HepG2 (cell line): ENCODE results near the gene CRNKL1. TPM values are rescaled to one million over a fixed set of nuclear protein-coding genes. Genes with fewer than 3 reads are reported as not detected.

Experiments
- ATRX ChIP-seq: sonication (generic); formaldehyde crosslinking; IDR thresholded peaks from 2 replicates; pipeline ENCODE4 v1.4.0; 2020; ENCODE audit warnings: missing genetic modification reagents, borderline replicate concordance
- CENPT ChIP-seq: sonication (generic); formaldehyde crosslinking; IDR thresholded peaks from 2 replicates; pipeline ENCODE4 v1.8.0; 2022; ENCODE audit warnings: low read depth, mild to moderate bottlenecking, moderate library complexity, missing genetic modification reagents
- ELF1 ChIP-seq: sonication (generic); formaldehyde crosslinking; IDR thresholded peaks from 2 replicates; pipeline ENCODE4 v1.4.0; 2020; ENCODE audit warnings: missing genetic modification reagents
- ESRRA ChIP-seq: sonication (generic); formaldehyde crosslinking; IDR thresholded peaks from 2 replicates; pipeline ENCODE4 v1.5.1; 2020; ENCODE audit warnings: mild to moderate bottlenecking, low read depth, missing genetic modification reagents
- FLYWCH1 ChIP-seq: sonication (generic); formaldehyde crosslinking; IDR thresholded peaks from 2 replicates; pipeline ENCODE4 v1.8.1; 2023; ENCODE audit warnings: mild to moderate bottlenecking, missing genetic modification reagents
- FOXA3 ChIP-seq: IDR thresholded peaks from 2 replicates; pipeline ENCODE4 v1.6.1; 2016; ENCODE audit warnings: missing genetic modification reagents, missing compliant biosample characterization
- GABPA ChIP-seq, 2 experiments: IDR thresholded peaks; 2 replicates each; pipeline ENCODE4 v1.6.1; 2011 to 2016; ENCODE audit warnings: low read depth in 2 of 2, low read length in 1 of 2, missing biosample characterization in 1 of 2, missing genetic modification characterization in 1 of 2
- GATAD1 ChIP-seq: IDR thresholded peaks from 2 replicates; pipeline ENCODE4 v1.6.1; 2016; ENCODE audit warnings: missing genetic modification reagents, missing compliant biosample characterization
- GMEB2 ChIP-seq: IDR thresholded peaks from 2 replicates; pipeline ENCODE4 v1.6.1; 2016; ENCODE audit warnings: missing biosample characterization, missing genetic modification reagents, low read depth
- HDAC1 ChIP-seq: sonication (generic); formaldehyde crosslinking; IDR thresholded peaks from 2 replicates; pipeline ENCODE4 v1.5.1; 2020; ENCODE audit warnings: mild to moderate bottlenecking, missing genetic modification reagents
- HINFP ChIP-seq: sonication (generic); formaldehyde crosslinking; IDR thresholded peaks from 2 replicates; pipeline ENCODE4 v1.4.0; 2020; ENCODE audit warnings: low read depth, mild to moderate bottlenecking, missing genetic modification reagents
- HNRNPH1 ChIP-seq: fragments of 200-400 bp; formaldehyde crosslinking; optimal IDR thresholded peaks from 2 replicates; pipeline ENCODE3; 2017; ENCODE audit warnings: mild to moderate bottlenecking, low read depth, low read length
- NR2F1 ChIP-seq, 2 experiments: fragments of 450-650 bp in 1 of 2; formaldehyde crosslinking in 1 of 2; IDR thresholded peaks; 2 replicates each; pipeline versions ENCODE4 v1.5.0 to v1.6.1; 2016 to 2020; ENCODE audit warnings: mild to moderate bottlenecking in 1 of 2, missing compliant biosample characterization in 1 of 2, missing genetic modification reagents in 1 of 2, moderate library complexity in 1 of 2
- NR3C1 ChIP-seq: sonication (generic); formaldehyde crosslinking; IDR thresholded peaks from 2 replicates; pipeline ENCODE4 v1.4.0; 2020; ENCODE audit warnings: missing genetic modification reagents
- RBFOX2 ChIP-seq: fragments of 200-400 bp; formaldehyde crosslinking; IDR thresholded peaks from 2 replicates; pipeline ENCODE4 v1.6.1; 2017; ENCODE audit warnings: low read depth, mild to moderate bottlenecking, low read length
- REPIN1 ChIP-seq: sonication (generic); formaldehyde crosslinking; IDR thresholded peaks from 2 replicates; pipeline ENCODE4 v1.8.0; 2022; ENCODE audit warnings: missing genetic modification reagents, low read depth, mild to moderate bottlenecking, borderline replicate concordance
- SUZ12 ChIP-seq: fragments of 150-350 bp; IDR thresholded peaks from 2 replicates; pipeline ENCODE4 v1.6.1; 2014; ENCODE audit warnings: low read depth, low read length
- ZBTB20 ChIP-seq: sonication (generic); formaldehyde crosslinking; IDR thresholded peaks from 2 replicates; pipeline ENCODE4 v1.8.1; 2023; ENCODE audit warnings: missing genetic modification reagents, low read depth, mild to moderate bottlenecking, borderline replicate concordance
- ZBTB21 ChIP-seq: sonication (generic); formaldehyde crosslinking; IDR thresholded peaks from 2 replicates; pipeline ENCODE4 v1.4.0; 2020; ENCODE audit warnings: missing genetic modification reagents
- ZBTB3 ChIP-seq: sonication (generic); formaldehyde crosslinking; IDR thresholded peaks from 2 replicates; pipeline ENCODE4 v1.4.0; 2020; ENCODE audit warnings: low read depth, mild to moderate bottlenecking, moderate library complexity, missing genetic modification reagents, borderline replicate concordance
- ZBTB38 ChIP-seq: sonication (generic); formaldehyde crosslinking; IDR thresholded peaks from 2 replicates; pipeline ENCODE4 v1.5.1; 2020; ENCODE audit warnings: mild to moderate bottlenecking, missing genetic modification reagents
- ZFP37 ChIP-seq: sonication (generic); formaldehyde crosslinking; IDR thresholded peaks from 2 replicates; pipeline ENCODE4 v1.4.0; 2020; ENCODE audit warnings: missing genetic modification reagents, borderline replicate concordance
- ZNF263 ChIP-seq: sonication (generic); formaldehyde crosslinking; IDR thresholded peaks from 2 replicates; pipeline ENCODE4 v1.4.0; 2020; ENCODE audit warnings: missing genetic modification reagents
- ZNF546 ChIP-seq: sonication (generic); formaldehyde crosslinking; conservative IDR thresholded peaks from 2 replicates; pipeline ENCODE4 v1.8.1; 2023; ENCODE audit warnings: mild to moderate bottlenecking, missing genetic modification reagents
- ZNF552 ChIP-seq: sonication (generic); formaldehyde crosslinking; IDR thresholded peaks from 2 replicates; pipeline ENCODE4 v1.9.0; 2022; ENCODE audit warnings: missing genetic modification reagents, mild to moderate bottlenecking, borderline replicate concordance
- ZNF580 ChIP-seq: IDR thresholded peaks from 2 replicates; pipeline ENCODE4 v1.6.1; 2016; ENCODE audit warnings: low read depth, borderline replicate concordance
- ZNF883 ChIP-seq: sonication (generic); formaldehyde crosslinking; IDR thresholded peaks from 2 replicates; pipeline ENCODE4 v1.5.1; 2020; ENCODE audit warnings: mild to moderate bottlenecking, missing genetic modification reagents; ENCODE audit errors: not compliant biosample characterization
- polyA plus RNA-seq, 8 experiments: library from polyadenylated mRNA; depleted of rRNA in 3 of 8; stranded (reverse) in 7 of 8; unstranded in 1 of 8; fragments of >200 nt; fragmentation: Illumina TruSeq in 4 of 8; extraction: Trizol in 4 of 8; gene quantifications; 2 replicates each; pipeline versions ENCODE4 v1.2.1 to v1.2.3, GENCODE V29; 2011 to 2016; ENCODE audit warnings: low read depth in 4 of 8, missing spikeins in 1 of 8, mixed read lengths in 1 of 8; ENCODE audit not compliant: insufficient read depth in 1 of 8
- total RNA-seq, 5 experiments: library from RNA; depleted of rRNA; stranded (reverse); fragments of >200 nt; fragmentation: Illumina TruSeq; extraction: Trizol; gene quantifications; 2 replicates each; pipeline ENCODE4 v1.2.3, GENCODE V29; 2016; ENCODE audit warnings: low read depth in 1 of 5

Gene CRNKL1
- total and polyA plus RNA-seq, 2 of the 13 experiments (the other 11 are each of a cell fraction or from before 2014, with no cell fraction given) = 12.3 to 64.5 TPM

GRCh38 chr20:20003031-20003954 is 49.0 kb downstream of the CRNKL1 start (continued):
- TF ChIP-seq ZBTB20 (CRISPR knock-in tag) = no peak
- TF ChIP-seq ZNF263 (CRISPR knock-in tag) = peak; percentile 33; the same call in 1 of the 2 replicates
- TF ChIP-seq REPIN1 = no peak
- TF ChIP-seq ESRRA (CRISPR knock-in tag) = no peak
- no peak for TF ChIP-seq CENPT (CRISPR knock-in tag)
- no peak for TF ChIP-seq SUZ12
- TF ChIP-seq GABPA (IDR thresholded peaks at IDR 0.05; ENCODE audit: low read depth, low read length) = no peak
- TF ChIP-seq GABPA (CRISPR knock-in tag; IDR thresholded peaks at IDR 0.05; ENCODE audit: low read depth) = no peak
- no peak for TF ChIP-seq FLYWCH1 (CRISPR knock-in tag)
- peak; percentile 85 for TF ChIP-seq ZBTB38 (CRISPR knock-in tag)
- 0 out of 2 replicates have a peak, but pooled peaks have one; percentile 3 for TF ChIP-seq FOXA3 (CRISPR knock-in tag)
- TF ChIP-seq ZFP37 (CRISPR knock-in tag) = peak; percentile 64; the same call in 1 of the 2 replicates
- TF ChIP-seq ATRX (CRISPR knock-in tag) = no peak
- no peak for TF ChIP-seq NR3C1
- TF ChIP-seq ZBTB3 = 0 out of 2 replicates have a peak, but pooled peaks have one; percentile 55
- TF ChIP-seq RBFOX2 = no peak
- TF ChIP-seq GATAD1 (CRISPR knock-in tag) = no peak; the same call in 1 of the 2 replicates
- 0 out of 2 replicates have a peak, but pooled peaks have one; percentile 39 for TF ChIP-seq HINFP (CRISPR knock-in tag)
- peak; percentile 22; the same call in 1 of the 2 replicates for TF ChIP-seq ELF1
- peak; percentile 6; the same call in 1 of the 2 replicates for TF ChIP-seq ZNF580 (CRISPR knock-in tag)
- no peak for TF ChIP-seq ZNF883 (CRISPR knock-in tag)
- no peak for TF ChIP-seq NR2F1 (CRISPR knock-in tag; IDR thresholded peaks at IDR 0.05)
- peak; percentile 21; the same call in 1 of the 2 replicates for TF ChIP-seq HDAC1 (CRISPR knock-in tag)
- TF ChIP-seq ZNF546 (CRISPR knock-in tag) = no peak
- TF ChIP-seq ZNF552 (CRISPR knock-in tag) = no peak
- no peak for TF ChIP-seq ZBTB21 (CRISPR knock-in tag)
- TF ChIP-seq HNRNPH1 = no peak
- TF ChIP-seq GMEB2 (CRISPR knock-in tag) = 0 out of 2 replicates have a peak, but pooled peaks have one; percentile 2
